Activated T-helper 1 cell treated with Interleukin-2 at 50 U/mL for 16 hours (primary cell): Measurements from ENCODE around the gene SETD2.
"Not testable (repeated sequence)": the region's sequence is repeated elsewhere in the genome, so short reads cannot be mapped to it uniquely, and the experiment has no call there.

Experiments used
- DNase-seq: peaks from one replicate; pipeline ENCODE4 v3.0.0-alpha.2; 2020; ENCODE audit warnings: low read depth

The SETD2 gene

GRCh38 chr3:47149339-47149933, 14.5 kb downstream of the SETD2 start:
- no peak for DNase-seq

GRCh38 chr3:47145272-47145671, 18.6 kb downstream of the SETD2 start:
- no peak for DNase-seq

GRCh38 chr3:47143068-47143467, 20.8 kb downstream of the SETD2 start:
- no peak for DNase-seq

GRCh38 chr3:47142536-47142935, 21.4 kb downstream of the SETD2 start:
- not testable (repeated sequence) for DNase-seq

- not testable (repeated sequence) for DNase-seq
These were observed 22.9 kb downstream of the SETD2 start for GRCh38 chr3:47140973-47141461.

- not testable (repeated sequence) for DNase-seq
These were observed 23.4 kb downstream of the SETD2 start for GRCh38 chr3:47140553-47140952.

GRCh38 chr3:47134311-47134710, 29.6 kb downstream of the SETD2 start:
- DNase-seq = no peak

GRCh38 chr3:47133641-47134040, 30.3 kb downstream of the SETD2 start:
- no peak for DNase-seq

GRCh38 chr3:47130557-47130956, 33.4 kb downstream of the SETD2 start:
- no peak for DNase-seq

- DNase-seq = no peak
These were observed 35.8 kb downstream of the SETD2 start for GRCh38 chr3:47128137-47128536.

GRCh38 chr3:47123857-47124256, 40.1 kb downstream of the SETD2 start:
- DNase-seq = no peak

GRCh38 chr3:47121409-47121808, 42.5 kb downstream of the SETD2 start:
- DNase-seq = no peak

- no peak for DNase-seq
These were observed 43.8 kb downstream of the SETD2 start for GRCh38 chr3:47120138-47120537.

GRCh38 chr3:47119387-47119786, 44.5 kb downstream of the SETD2 start:
- DNase-seq = not testable (repeated sequence)

- no peak for DNase-seq
These were observed 46.0 kb downstream of the SETD2 start for GRCh38 chr3:47117807-47118364.

GRCh38 chr3:47115524-47115923, 48.4 kb downstream of the SETD2 start:
- DNase-seq = not testable (repeated sequence)

- DNase-seq = no peak
These were observed 50.1 kb downstream of the SETD2 start for GRCh38 chr3:47113669-47114365.

GRCh38 chr3:47112997-47113396, 50.9 kb downstream of the SETD2 start:
- DNase-seq = no peak

- no peak for DNase-seq
These were observed 54.5 kb downstream of the SETD2 start for GRCh38 chr3:47109393-47109792.

- DNase-seq = no peak
These were observed 55.4 kb downstream of the SETD2 start for GRCh38 chr3:47108546-47108945.

- DNase-seq = no peak
These were observed 59.7 kb downstream of the SETD2 start for GRCh38 chr3:47104259-47104658.

GRCh38 chr3:47103619-47104018, 60.3 kb downstream of the SETD2 start:
- no peak for DNase-seq

GRCh38 chr3:47102081-47102600, 61.8 kb downstream of the SETD2 start:
- DNase-seq = no peak
